Raji (cell line): Measurements from ENCODE around the gene DENND1A.

ENCODE experiments used
- POLR2A ChIP-seq: IDR thresholded peaks from 2 replicates; pipeline ENCODE4 v1.6.1; 2011; ENCODE audit warnings: low read depth, low read length, control low read depth; ENCODE audit not compliant: insufficient read depth

DENND1A gene

DNA sequence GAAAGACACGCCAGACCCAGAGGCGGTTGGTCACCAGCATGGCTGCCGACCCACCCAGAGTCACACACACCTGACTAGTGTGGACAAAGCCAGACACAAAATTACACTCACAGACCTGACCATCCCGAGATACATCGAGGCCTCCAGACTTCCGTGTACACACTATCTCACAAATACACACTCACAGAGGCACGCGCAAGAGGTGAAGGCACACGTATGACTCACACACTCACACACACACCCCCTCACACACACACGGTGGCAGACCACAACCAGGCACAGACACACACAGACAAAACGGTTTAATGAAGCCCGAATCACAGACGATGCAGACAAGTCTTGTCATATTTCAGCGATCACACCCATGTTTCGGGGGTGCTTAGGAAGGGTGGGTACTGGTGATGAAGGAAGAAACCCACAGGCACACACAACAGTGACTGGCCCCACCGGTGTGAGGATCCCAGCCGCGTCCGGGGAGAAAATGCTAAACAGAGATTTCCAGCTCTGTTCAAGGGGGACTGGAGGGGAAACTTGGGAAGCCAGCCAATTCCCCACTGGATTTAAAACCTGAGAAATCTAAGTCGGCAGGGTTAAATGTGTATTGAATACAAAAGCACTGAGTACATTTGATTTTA is 522.6 kb downstream of the DENND1A start:
- no peak for TF ChIP-seq POLR2A

DNA sequence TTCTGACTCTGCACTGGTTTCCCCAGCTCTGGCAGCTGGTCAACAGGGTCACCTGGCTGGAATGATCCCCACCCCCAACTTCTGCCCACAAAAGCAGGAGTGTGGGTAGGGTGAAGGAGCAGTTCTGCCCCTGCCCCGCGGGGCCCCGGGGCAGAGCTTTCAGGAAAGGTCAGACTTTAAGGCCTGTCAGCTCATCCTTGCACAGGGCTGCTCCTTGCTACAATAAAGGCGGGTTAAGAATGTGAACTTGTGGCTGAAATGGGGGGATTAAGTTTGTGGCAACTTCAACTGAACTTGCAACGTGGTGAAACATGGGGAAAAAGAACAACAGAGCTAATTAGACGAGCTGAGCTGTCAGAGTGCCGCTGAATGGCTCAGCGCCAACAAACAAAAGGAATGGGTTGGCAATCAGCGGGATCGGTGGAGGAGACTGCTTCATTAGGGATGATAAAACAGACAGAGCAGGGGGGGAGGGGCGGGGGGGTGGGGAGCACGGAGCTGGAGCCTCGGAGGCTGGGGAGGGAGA is 523.2 kb downstream of the DENND1A start:
- TF ChIP-seq POLR2A, result no peak

DNA sequence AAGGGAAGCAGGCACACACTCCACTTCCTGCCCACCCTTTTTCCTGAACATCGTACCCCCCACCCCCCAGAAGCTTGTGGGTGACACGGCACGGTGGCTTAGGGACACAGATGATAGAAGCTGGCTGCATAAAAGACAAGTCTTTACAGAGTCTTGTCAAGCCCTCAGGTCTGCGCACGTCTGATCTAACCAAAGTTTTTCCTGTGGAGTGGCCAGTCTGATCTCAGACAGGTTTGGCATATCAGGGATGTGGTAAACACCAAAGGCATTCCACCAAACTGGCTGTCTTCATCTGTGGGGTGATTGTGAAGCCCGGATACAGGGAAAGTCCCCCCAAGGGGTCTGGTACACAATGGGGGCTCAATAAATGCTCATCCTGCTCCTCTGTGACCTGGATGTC is 523.9 kb downstream of the DENND1A start:
- TF ChIP-seq POLR2A, result no peak

DNA sequence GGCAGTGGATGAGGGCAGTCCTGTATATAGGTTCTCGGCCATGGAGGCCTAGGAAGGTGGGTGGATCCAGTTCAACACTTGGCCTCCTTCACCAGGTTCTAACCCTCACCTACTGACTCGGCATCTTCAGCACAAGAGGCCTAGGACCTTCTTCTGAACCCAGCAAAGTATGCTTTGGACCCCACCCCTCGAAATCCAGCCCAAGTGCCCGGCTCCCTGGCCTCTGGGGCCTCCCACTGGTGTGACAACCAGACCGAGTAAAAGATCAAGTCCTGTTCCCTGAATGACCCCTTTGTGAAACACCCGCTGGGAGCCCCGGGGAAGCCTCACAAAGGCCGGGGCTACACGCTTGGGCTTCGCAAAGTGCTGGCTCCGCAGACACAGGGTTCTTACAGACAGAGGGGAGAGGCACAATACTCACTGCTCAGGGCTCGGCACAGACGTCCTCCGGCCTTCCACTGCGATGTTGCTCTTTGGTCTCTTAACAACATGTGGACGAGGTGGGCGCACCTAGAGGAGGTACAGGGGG is 526.9 kb downstream of the DENND1A start:
- no peak for TF ChIP-seq POLR2A

DNA sequence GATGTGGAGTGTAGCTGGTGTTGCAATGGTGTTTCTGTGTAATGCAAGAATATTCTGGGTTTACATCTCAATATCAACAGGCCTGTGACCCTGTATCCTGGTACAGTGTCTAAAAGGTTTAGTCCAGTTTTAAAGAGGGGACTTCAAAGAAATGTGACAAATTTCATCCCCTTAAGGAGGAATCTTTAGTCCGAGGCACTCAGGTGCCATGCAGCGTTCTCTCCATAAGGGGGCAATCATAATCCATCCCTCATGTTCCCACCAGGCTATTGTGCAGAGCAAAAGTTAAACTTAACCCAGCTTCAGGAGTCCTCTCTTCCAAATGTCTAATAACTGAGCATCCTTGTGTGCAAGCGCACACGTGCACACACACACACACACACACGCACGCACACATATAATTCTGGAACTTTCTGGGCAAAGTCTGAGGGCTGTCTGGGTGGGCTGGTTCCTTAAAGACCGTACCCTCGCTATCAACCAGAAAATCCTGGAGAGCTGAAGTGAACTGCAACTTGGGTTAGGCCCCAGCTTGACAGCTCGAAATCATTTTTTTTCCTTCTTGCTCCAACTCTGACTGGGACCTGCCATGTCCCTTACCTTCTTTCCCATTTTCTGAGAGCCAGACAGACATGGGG is 527.9 kb downstream of the DENND1A start:
- no peak for TF ChIP-seq POLR2A

DNA sequence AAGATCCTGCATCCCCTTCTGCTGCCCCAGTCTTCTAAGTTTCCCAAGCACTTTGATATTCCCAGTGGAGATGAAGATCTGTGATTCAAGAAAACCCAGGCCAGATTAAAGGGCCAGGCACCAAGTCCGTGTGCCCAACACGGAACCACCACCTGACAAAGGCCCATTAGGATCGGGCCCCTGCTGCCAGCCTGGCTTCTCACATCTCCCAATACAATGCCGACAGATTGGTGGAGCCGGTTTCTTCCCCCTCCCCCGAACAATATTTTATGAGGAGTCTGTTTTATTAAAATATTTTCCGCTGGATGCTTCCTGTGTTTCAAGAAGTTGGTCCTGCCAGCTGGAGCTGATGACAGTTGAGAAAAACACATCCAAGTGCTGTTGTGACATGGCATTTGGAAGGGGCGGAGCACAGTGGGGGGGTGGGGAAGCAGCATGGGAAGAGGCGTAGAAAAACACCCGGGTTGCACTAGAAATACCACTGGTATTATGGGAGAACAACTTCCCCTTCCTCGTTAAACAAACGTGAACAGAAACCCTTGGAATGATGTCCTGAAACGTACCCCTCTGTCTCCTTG is 528.9 kb downstream of the DENND1A start:
- TF ChIP-seq POLR2A, result no peak

DNA sequence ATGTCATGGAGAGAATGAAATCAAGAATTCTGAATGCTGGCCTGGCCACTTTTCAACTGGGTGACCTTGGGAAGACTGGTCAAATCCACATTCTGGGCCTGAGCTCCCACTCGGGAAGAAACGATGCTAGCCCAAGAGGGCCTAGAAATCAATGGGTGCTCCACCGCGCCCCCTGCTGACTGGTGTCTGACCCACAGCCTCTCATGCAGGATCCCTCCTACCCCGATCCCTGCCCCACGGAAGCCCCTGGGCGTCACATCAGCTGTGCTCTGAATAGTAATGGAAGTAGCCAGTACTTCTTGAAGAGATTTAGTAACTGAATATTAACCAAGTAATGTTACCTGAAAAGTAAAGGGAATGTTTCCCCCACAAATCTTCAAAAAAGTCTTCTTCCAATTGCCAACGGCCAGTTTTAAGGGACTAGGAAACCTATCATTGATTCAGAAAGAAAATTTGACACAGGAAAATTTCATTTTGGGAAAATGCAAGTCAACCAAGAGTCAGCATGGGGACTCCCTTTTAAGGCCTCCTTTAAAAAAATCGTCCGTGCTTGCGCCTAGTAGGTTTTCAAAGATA is 530.0 kb downstream of the DENND1A start:
- no peak for TF ChIP-seq POLR2A

DNA sequence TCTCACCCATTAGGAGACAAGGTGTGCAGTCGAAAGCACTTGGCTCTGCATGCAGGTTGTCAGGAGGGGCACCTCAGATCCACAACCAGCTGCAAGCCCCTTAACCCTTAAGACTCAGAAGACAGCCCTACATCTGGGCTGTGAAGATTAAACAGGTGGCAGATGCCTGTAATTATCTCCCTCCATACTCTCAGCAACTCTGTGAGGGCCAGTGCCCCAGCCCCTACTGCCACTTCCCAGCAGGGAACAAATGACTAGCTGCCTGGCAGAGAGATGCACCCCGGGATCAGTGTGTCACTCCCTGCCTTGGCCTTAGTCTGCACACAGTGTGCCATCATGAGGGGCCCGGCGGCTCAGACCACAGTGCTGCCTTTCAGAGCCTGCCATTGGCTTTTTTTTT is 532.0 kb downstream of the DENND1A start:
- no peak for TF ChIP-seq POLR2A

DNA sequence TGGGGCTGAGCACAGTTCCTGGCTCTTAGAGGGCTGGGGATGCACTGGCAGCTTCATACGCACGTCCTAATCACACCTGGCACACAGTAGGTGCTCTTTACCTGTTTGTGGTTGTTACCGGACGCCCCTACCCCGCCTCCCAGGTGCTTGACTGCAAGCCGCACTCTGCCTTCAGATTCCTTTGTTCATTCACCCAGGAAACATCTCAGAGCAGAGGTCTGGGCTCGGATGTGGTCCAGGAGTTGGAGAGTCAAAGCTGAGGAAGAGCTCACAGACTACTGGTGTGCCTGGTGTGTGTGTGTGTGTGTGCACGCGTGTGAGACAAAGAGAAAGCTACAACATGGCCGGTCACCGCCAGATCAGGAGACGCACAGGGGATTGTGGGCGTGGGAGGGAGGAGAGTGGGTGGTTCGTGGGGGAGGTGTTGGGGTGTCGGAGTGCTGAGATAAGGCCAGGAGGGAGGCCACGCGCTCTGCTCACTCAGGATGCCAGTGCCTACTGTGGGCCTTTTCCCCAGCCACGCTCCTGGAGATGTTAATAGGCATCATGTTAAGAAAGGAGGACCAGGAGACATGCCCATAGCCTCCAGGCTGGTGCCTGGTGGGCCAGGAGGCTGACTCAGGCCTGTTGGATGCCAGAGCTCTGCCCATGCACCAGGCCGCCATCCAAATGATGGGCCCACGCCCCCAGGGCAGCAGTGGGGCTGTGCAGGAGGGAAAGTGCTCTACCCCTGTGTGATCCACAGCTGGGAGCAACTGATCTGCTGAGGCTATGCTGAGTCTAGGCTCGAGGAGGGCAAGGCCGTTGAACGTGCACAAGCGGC is 534.0 kb downstream of the DENND1A start:
- TF ChIP-seq POLR2A, result no peak

DNA sequence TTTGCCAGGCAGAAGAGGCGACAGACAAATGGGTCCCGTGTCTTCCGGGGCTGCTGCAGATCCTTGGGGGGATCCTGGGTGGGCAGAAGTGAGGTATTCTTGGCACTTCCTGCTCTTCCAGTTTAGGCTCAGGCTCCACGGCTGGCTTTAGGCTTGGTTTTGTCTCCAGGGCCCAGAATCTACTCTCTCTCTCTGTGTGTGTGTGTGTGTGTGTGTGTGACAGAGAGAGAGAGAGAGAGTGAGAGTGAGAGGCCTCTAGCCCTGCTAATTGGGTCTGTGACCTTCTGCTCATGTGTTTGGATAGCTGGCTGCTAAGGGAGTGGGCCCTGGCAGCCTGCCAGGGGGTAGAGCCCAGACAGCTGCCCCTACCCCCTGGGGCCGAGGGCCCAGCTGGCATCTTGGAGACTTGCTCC is 534.6 kb downstream of the DENND1A start:
- TF ChIP-seq POLR2A, result no peak

DNA sequence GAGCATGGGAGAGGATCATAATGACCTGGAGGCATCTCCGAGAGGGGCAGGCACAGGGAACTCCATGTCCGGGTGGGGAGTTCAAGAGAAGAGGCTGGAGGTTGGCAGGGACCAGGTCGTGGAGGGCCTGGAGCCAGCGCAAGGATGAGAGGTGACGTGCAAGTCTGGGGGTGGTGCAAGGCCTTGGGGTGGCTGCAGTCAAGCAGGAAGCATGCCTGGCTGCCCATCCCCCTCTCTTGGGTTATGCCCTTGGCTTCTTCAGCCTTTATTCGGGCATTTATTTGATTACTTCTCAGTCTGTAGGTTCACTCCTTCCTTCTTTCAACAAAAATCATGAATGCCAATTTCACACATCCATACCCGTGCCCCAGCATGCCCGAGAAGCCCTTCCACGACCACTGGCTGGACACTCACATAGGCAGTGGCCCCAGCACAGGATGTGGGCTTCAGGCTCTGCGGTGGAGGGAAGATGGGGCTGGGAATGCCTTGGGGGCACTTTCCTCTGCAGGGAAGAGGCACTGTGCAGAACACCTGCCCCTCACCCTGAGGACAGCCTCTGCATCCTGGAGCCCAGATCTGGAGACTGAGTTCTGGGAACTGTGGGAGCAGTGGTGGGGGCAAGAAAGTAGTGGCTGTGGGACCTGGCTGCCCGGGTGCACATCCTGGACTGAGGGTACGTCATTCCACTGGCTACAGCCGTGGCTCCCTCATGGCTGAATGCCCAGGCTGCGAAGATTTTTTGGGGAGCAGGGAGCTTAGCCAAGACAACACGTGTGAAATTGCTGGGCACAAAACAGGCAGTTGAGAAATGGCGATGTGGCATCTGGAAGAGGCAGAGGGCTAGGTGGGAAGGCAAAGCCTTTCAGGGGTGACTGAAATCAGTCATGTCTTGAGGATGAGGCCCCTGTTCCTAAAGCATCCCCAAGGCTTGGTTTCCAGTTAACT is 535.4 kb downstream of the DENND1A start:
- no peak for TF ChIP-seq POLR2A

DNA sequence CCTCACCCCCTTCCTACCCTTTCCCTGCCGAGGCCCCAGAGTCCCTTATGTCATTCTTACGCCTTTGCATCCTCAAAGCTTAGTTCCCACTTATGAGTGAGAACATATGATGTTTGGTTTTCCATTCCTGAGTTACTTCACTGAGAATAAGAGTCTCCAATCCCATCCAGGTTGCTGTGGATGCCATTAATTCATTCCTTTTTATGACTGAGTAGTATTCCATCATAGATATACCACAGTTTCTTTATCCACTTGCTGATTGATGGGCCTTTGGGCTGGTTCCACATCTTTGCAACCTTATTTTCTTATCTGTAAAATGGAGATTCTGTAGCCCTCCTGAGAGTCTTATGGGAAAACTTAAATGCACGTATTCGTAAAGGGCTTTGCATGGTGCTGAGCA is 537.1 kb downstream of the DENND1A start:
- TF ChIP-seq POLR2A, result no peak

DNA sequence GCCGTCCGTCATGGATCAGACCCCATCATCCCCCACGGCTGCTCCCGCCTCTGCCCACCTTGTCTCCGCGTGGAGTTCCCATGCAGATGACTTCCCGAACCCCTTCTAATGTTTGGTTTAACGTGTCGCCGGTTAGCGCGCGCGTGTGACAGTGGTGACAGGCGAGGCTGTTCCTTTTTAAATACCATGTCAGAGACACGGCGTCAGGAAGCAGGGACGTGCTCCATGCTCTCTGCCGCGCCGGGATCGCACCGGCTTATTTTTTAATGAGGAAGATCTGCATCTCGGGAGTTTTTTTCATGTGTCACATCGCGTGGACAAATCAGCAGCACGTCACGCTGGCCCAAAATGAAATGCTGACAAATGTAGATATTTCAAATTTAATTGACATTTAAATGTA is 538.0 kb downstream of the DENND1A start:
- no peak for TF ChIP-seq POLR2A

DNA sequence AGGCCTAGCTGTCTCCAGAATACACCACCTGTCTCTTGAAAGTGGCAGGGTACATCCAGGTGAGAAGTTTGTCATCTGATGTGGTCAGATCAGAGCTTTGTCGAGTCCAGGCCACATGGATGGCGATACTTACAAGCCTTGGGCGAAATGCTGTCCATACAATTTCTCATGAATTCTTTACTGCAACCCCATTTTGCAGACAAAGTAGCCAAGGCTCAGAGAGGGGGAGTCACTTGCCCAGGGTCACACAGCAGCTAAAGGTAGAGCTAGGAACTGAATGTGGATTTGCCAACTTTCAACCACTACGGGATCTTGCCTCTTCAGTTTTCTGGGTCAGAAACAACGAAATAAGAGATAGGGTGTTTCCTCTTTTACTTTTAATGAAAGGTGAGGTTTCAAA is 538.7 kb downstream of the DENND1A start:
- TF ChIP-seq POLR2A, result no peak
